Tibial artery (tissue), 4 donors: ENCODE results near the gene SLC16A13.

Experiments
- DNase-seq, 2 donors: peaks; one replicate each; pipeline ENCODE4 v3.0.0-alpha.2; 2019
- H3K27ac ChIP-seq, 2 donors: fragments of 200-600 bp; sonication (generic) in 1 of 2; 1 replicate in 1 of 2; 2 replicates in 1 of 2; pipeline ENCODE4 v1.5.1; 2018 to 2019; ENCODE audit warnings: mild to moderate bottlenecking in 1 of 2
- H3K27me3 ChIP-seq, 2 donors: fragments of 200-600 bp; sonication (generic) in 1 of 2; one replicate each; pipeline versions ENCODE4 v1.5.1 to v1.6.0; 2016 to 2019
- H3K36me3 ChIP-seq, 3 donors: fragments of 200-600 bp; sonication (generic) in 2 of 3; one replicate each; pipeline ENCODE4 v1.5.1; 2016 to 2019; ENCODE audit warnings: mild to moderate bottlenecking in 2 of 3
- H3K4me1 ChIP-seq, 4 donors: fragments of 200-600 bp; sonication (generic) in 2 of 4; 1 replicate in 3 of 4; 2 replicates in 1 of 4; pipeline ENCODE4 v1.5.1; 2016 to 2019
- H3K4me3 ChIP-seq, 2 donors: fragments of 200-600 bp; sonication (generic) in 1 of 2; 1 replicate in 1 of 2; 2 replicates in 1 of 2; pipeline ENCODE4 v1.5.1; 2018 to 2019; ENCODE audit warnings: mild to moderate bottlenecking in 2 of 2
- H3K9me3 ChIP-seq, 3 donors: fragments of 200-600 bp; sonication (generic) in 1 of 3; one replicate each; pipeline ENCODE4 v1.5.1; 2016 to 2019
- intact Hi-C: fragments of 100-400 bp; cut with DNase I; formaldehyde crosslinking; loops from one replicate; pipeline ENCODE4 v1.15.0; 2023; ENCODE audit warnings: low total_unique reads
- TF ChIP-seq, protein P1 (sequence below), 2 experiments: fragments of 200-600 bp in 1 of 2; fragments of 450-650 bp in 1 of 2; IDR thresholded peaks; one replicate each; pipeline ENCODE4 v1.5.1; 2017 to 2019; ENCODE audit warnings: antibody characterized with exemption in 2 of 2, mild to moderate bottlenecking in 1 of 2, moderate library complexity in 1 of 2

The SLC16A13 gene

DNA sequence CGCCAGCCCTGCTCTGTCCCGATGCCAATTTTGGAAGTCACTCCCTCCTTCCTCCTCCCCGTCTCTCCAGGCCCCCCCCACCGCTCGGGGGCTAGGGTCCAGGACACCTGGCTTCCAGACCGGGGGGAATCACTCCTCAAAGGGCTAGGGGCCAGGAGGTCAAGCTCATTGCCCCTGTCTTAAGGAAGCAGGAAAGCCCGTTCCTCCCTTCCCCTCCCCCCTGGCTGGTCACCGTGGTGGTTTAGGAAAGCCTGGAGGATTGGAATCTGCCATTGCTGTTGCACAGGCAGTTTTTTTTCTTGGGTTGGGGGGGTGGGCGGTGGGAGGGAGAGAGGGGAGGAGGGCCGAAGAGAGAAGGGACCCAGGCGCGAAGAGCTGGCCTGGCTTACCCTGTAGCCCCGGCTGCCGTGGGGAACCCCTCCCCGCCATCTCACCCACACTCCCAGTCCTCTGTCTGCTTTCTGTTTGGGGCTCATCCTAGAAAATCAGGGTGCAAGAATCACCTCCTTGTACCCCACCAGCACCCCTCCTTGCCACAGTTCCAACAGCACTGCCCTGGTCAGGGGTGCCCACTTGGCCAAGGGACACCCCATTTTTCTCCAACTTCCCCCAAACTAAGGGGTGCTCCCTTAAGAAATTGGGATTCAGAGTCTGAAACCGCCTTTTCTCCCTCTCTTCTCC lies 15.8 kb upstream of the SLC16A13 start:
- H3K36me3 ChIP-seq, result peaks cover 0 to 13% (median 13%) of the 10 kb centered on the region in 3 donors
- no peaks in the 10 kb centered on the region for H3K9me3 ChIP-seq
- peak in 1 of 2 donors; percentile 82 for DNase-seq
- TF ChIP-seq, protein P1, sequence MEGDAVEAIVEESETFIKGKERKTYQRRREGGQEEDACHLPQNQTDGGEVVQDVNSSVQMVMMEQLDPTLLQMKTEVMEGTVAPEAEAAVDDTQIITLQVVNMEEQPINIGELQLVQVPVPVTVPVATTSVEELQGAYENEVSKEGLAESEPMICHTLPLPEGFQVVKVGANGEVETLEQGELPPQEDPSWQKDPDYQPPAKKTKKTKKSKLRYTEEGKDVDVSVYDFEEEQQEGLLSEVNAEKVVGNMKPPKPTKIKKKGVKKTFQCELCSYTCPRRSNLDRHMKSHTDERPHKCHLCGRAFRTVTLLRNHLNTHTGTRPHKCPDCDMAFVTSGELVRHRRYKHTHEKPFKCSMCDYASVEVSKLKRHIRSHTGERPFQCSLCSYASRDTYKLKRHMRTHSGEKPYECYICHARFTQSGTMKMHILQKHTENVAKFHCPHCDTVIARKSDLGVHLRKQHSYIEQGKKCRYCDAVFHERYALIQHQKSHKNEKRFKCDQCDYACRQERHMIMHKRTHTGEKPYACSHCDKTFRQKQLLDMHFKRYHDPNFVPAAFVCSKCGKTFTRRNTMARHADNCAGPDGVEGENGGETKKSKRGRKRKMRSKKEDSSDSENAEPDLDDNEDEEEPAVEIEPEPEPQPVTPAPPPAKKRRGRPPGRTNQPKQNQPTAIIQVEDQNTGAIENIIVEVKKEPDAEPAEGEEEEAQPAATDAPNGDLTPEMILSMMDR (IDR thresholded peaks at IDR 0.05), result no peak
- peak overlapping the region; percentile 91 to 97 for H3K27ac ChIP-seq
- peak overlapping the region; percentile 68 to 83 for H3K4me3 ChIP-seq
- H3K27me3 ChIP-seq, result peaks cover 0 to 28% of the 10 kb centered on the region in 2 donors
- intact Hi-C loops, result loop anchor here (5.0 kb wide), 2 partner anchors 108 to 1362 kb away; partner anchors contain the start of gene RPL26
- peaks cover 5 to 62% (median 54%) of the 10 kb centered on the region in 4 donors for H3K4me1 ChIP-seq

DNA sequence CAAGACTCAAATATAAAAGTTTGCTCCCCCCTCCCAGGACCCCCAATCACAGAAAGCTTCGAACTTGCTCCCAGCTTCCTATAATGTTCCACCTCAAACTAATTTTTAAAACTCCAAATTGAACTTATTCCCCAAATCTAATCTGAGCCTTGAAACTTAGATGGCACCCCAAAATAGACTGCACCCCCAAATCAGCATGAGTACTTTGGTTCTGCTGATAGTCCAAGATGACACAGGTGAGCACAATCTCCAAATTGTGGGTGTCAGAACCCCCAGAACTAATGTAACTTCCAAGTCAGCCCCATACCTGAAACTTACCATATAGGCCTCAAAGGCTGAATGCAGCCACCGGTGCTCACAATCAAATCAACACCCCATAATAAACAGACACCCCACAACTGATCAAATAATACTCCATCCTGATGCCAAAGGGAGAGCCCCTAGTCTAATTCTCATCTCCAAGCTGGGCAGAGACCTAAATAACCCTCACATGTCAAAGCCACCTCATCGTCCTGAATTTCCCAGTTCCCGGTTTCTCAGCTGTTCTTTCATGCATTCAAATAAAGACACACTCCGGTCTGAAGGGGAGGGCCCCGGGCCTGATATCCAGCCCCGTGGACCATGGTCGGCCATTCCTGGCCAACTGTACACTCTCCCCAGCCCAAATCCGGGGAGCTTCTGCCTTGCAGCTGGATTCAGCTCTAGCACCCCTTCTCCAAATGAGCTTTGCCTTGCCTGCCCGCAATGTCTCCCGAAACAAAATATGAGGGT lies 14.7 kb upstream of the SLC16A13 start:
- Histone ChIP-seq H3K4me1 (peaks cover 5 to 53% (median 45%) of the 10 kb centered on the region in 4 donors), H3K27me3 (peaks cover 0 to 28% of the 10 kb centered on the region in 2 donors), H3K4me3 (peak overlapping the region; percentile 29 to 34), H3K36me3 (peaks cover 0 to 13% (median 12%) of the 10 kb centered on the region in 3 donors), H3K27ac (peak overlapping the region; percentile 41 to 42), H3K9me3 (no peaks in the 10 kb centered on the region)
- TF ChIP-seq, protein P1 (IDR thresholded peaks at IDR 0.05), result no peak
- intact Hi-C loops, result loop anchor here (5.0 kb wide), 2 partner anchors 109 to 1361 kb away; partner anchors contain the start of gene RPL26
- no peak for DNase-seq

DNA sequence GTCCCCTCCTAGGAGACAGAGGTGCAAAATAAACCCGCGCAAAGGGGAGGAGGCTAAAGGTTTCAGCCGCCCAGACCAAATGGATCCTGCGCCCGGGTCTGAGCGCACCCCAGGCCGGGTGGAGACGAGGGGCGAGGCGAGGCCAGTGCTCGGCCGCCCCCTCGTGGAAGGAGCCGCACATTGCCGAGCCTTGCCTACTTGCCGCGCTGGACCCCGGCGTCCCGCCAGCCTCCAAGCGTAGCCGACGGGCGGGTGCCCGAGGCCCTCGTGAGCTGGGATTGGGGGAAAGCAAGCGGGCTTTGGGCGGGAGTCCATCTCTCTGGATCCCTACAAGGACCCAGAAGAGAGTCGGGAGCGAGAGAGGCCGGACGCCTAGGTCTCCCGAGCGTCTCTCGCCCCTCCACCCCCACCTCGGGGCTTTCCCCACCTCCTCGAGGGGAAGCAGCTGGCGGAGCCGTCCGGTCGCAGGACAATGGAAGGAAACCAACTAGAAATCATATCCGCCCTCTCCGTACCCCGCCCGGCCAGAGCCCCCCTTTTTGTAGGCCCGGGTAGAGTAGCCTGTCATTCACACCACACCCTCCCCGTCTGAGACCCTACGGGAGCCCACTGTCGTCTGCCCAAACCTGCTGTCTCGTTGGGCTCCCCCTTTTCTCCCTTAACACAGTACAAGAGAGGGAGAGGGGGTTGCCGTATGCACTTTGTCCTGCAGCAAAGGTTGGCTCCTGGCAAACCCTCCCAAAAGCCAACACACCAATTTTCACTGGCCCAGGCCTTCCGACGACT lies 13.6 kb upstream of the SLC16A13 start:
- peaks cover 5 to 42% (median 39%) of the 10 kb centered on the region in 4 donors for H3K4me1 ChIP-seq
- H3K36me3 ChIP-seq, result peaks cover 0 to 4% (median 1%) of the 10 kb centered on the region in 3 donors
- H3K27me3 ChIP-seq, result peaks cover 0 to 34% of the 10 kb centered on the region in 2 donors
- intact Hi-C loops, result loop anchor here (5.0 kb wide), 2 partner anchors 110 to 1360 kb away; partner anchors contain the start of gene RPL26
- peak; percentile 76 to 86 for DNase-seq
- H3K27ac ChIP-seq, result peak overlapping the region; percentile 41 to 56
- peak overlapping the region; percentile 29 to 34 for H3K4me3 ChIP-seq
- no peaks in the 10 kb centered on the region for H3K9me3 ChIP-seq
- TF ChIP-seq, protein P1 (IDR thresholded peaks at IDR 0.05), result peak; percentile 94 to 96

DNA sequence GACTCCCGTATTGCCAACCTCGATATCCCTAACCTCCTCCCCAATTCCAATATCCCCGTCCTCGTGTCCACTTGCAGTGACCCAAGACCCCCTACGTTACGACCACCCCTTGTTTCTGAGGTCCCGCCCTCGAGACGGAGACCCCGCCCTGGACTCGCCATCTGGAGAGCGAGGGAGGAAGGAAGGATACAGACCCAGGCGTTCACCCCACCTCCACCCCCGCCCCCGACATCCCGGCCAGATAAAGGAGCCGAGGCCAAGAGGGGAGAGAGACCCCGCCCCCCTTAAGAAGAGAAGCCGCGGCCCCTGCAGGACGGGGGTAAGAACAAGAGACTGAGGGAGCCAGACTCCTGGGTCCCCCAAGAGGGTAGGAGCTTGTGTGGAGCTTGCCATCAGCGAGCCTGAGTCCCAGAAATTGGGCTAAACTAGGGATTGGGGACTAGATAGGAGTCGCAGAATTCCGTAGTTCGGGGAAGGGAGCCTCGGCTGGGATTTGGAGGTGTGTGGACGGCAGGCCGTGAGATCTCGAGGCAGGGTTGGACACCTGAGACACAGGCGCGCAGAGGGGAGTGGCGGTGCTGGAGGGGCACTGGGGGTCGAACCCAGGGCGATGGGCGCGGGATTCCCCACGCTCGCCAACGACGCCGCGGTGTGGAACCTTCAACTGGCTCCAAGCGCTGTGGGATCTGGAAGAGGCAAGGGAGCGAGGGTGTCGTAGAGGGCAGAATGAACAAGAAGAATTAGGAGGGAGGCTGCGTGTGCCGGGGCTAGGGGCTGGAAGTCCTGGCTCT lies 12.8 kb upstream of the SLC16A13 start, which contains the start of gene BCL6B:
Gene BCL6B (plus strand): TSS at position 270 of the 791 bp plus-strand sequence. CDS start 622 bp downstream, outside the sequence.
- no peak for DNase-seq
- TF ChIP-seq, protein P1 (IDR thresholded peaks at IDR 0.05), result no peak
- peaks cover 0 to 34% (median 31%) of the 10 kb centered on the region in 4 donors for H3K4me1 ChIP-seq

More for the DNA sequence above, 12.8 kb upstream of the SLC16A13 start, which contains the start of gene BCL6B:
- Histone ChIP-seq H3K4me3 (peak within 1 kb of the TSS; percentile 29 to 34), H3K36me3 (no peaks in the 10 kb centered on the region), H3K27ac (peak within 1 kb of the TSS; percentile 41 to 56), H3K9me3 (no peaks in the 10 kb centered on the region), H3K27me3 (peaks cover 0 to 39% of the 10 kb centered on the region in 2 donors)
- intact Hi-C loops, result loop anchor here (5.0 kb wide), 2 partner anchors 111 to 1359 kb away; partner anchors contain the start of gene RPL26
